ENCODE results near the gene PPP1R13B. TPM values are rescaled to one million over a fixed set of nuclear protein-coding genes. Genes with fewer than 3 reads are reported as not detected.

Gene PPP1R13B
- total RNA-seq, 2 donors from 2014 or later = 15.6 to 17.5 TPM

DNA sequence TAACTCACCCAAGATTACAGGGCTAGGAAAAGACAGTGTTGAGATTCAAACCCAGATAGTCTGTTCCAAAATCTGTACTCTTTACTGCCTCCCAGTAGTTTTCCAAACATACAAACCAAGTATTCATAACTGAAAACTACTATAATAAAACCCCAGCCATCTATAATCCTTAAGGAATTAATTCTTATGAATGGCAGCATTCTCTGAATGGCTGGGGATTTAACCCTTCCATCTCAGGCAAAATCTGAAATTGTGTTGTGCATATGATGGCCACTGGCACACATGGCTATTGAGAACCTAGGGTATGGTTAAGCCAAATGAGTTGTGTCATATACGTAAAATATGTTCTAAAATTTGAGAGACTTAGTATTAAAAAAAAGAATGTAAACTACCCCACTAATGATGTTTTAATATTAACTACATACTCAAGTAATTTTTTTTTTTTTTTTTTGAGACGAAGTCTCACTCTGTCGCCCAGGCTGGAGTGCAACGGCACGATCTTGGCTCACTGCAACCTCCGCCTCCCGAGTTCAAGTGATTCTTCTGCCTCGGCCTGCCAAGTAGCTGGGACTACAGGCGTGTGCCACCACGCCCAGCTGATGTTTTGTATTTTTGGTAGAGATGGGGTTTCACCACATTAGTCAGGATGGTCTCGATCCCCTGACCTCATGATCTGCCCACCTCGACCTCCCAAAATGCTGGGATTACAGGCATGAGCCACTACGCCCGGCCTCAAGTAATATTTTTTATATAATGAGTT is 16.7 kb downstream of the PPP1R13B start:
- no peak for TF ChIP-seq CTCF (conservative IDR thresholded peaks at IDR 0.05)
- no peak overlapping the region for H3K27ac Mint-ChIP-seq

GRCh38 chr14:103828315-103828967 is 18.9 kb downstream of the PPP1R13B start:
- no peak for TF ChIP-seq CTCF (conservative IDR thresholded peaks at IDR 0.05)
- DNase-seq = no peak
- H3K27me3 Mint-ChIP-seq (ENCODE audit: insufficient read depth) = no peaks in the 10 kb centered on the region
- H3K4me1 Mint-ChIP-seq = peaks cover 7% of the 10 kb centered on the region
- no peak overlapping the region for H3K4me3 ChIP-seq (ENCODE audit: low read length)
- no peaks in the 10 kb centered on the region for H3K36me3 Mint-ChIP-seq (ENCODE audit: low read depth)
- no peaks in the 10 kb centered on the region for H3K9me3 ChIP-seq (ENCODE audit: control insufficient read depth, low read length)
- no peak overlapping the region for H3K4me3 Mint-ChIP-seq
- no peak overlapping the region for H3K27ac Mint-ChIP-seq
- no peaks in the 10 kb centered on the region for H3K4me1 ChIP-seq (ENCODE audit: control insufficient read depth, insufficient read depth, low read length)
- no peak overlapping the region for H3K27ac ChIP-seq (ENCODE audit: low read depth, low read length)
- H3K9ac ChIP-seq (ENCODE audit: extremely low read depth, low read length, poor library complexity, severe bottlenecking) = no peak overlapping the region
- no peaks in the 10 kb centered on the region for H3K27me3 ChIP-seq (ENCODE audit: control insufficient read depth, insufficient read depth, low read length, poor library complexity, severe bottlenecking)
- no peaks in the 10 kb centered on the region for H3K9me3 Mint-ChIP-seq
- WGBS, 2 experiments (ENCODE audit: insufficient coverage in 1 of 2, insufficient read length in 1 of 2) = 93 to 94% methylated on average over 8 to 9 of the region's 9 CpGs
- no peaks in the 10 kb centered on the region for H3K36me3 ChIP-seq (ENCODE audit: control insufficient read depth, insufficient read depth, low read length)

More for the DNA sequence above, 16.7 kb downstream of the PPP1R13B start:
- Histone ChIP-seq H3K9me3 (ENCODE audit: control insufficient read depth, low read length) (no peaks in the 10 kb centered on the region), H3K4me1 (ENCODE audit: control insufficient read depth, insufficient read depth, low read length) (no peaks in the 10 kb centered on the region), H3K9ac (ENCODE audit: extremely low read depth, low read length, poor library complexity, severe bottlenecking) (no peak overlapping the region), H3K27ac (ENCODE audit: low read depth, low read length) (no peak overlapping the region), H3K4me3 (ENCODE audit: low read length) (no peak overlapping the region), H3K36me3 (ENCODE audit: control insufficient read depth, insufficient read depth, low read length) (no peaks in the 10 kb centered on the region), H3K27me3 (ENCODE audit: control insufficient read depth, insufficient read depth, low read length, poor library complexity, severe bottlenecking) (no peaks in the 10 kb centered on the region)
- H3K4me3 Mint-ChIP-seq = no peak overlapping the region
- H3K9me3 Mint-ChIP-seq = no peaks in the 10 kb centered on the region
- H3K36me3 Mint-ChIP-seq (ENCODE audit: low read depth) = no peaks in the 10 kb centered on the region
- H3K4me1 Mint-ChIP-seq = no peaks in the 10 kb centered on the region
- H3K27me3 Mint-ChIP-seq (ENCODE audit: insufficient read depth) = no peaks in the 10 kb centered on the region
- DNase-seq = peak; percentile 11
- 94 to 100% methylated on average over 4 to 11 of the region's 14 CpGs for WGBS, 2 experiments (ENCODE audit: insufficient coverage in 1 of 2, insufficient read length in 1 of 2)

GRCh38 chr14:103825101-103825500 is 22.3 kb downstream of the PPP1R13B start:
- H3K36me3 ChIP-seq (ENCODE audit: control insufficient read depth, insufficient read depth, low read length) = no peaks in the 10 kb centered on the region
- peaks cover 12% of the 10 kb centered on the region for H3K4me1 Mint-ChIP-seq

More at GRCh38 chr14:103825101-103825500, 22.3 kb downstream of the PPP1R13B start:
- Mint-ChIP-seq H3K36me3 (ENCODE audit: low read depth) (no peaks in the 10 kb centered on the region), H3K4me3 (no peak overlapping the region), H3K9me3 (no peaks in the 10 kb centered on the region), H3K27ac (peak overlapping the region; percentile 23), H3K27me3 (ENCODE audit: insufficient read depth) (no peaks in the 10 kb centered on the region)
- WGBS, 2 experiments (ENCODE audit: insufficient coverage in 1 of 2, insufficient read length in 1 of 2) = 82% methylated on average over 3 of the region's 3 CpGs; no CpG with 5 or more reads in 1 of the 2 experiments
- Histone ChIP-seq H3K4me1 (ENCODE audit: control insufficient read depth, insufficient read depth, low read length) (no peaks in the 10 kb centered on the region), H3K27me3 (ENCODE audit: control insufficient read depth, insufficient read depth, low read length, poor library complexity, severe bottlenecking) (no peaks in the 10 kb centered on the region), H3K9me3 (ENCODE audit: control insufficient read depth, low read length) (no peaks in the 10 kb centered on the region), H3K27ac (ENCODE audit: low read depth, low read length) (no peak overlapping the region), H3K9ac (ENCODE audit: extremely low read depth, low read length, poor library complexity, severe bottlenecking) (no peak overlapping the region), H3K4me3 (ENCODE audit: low read length) (peak overlapping the region; percentile 45)
- no peak for TF ChIP-seq CTCF (conservative IDR thresholded peaks at IDR 0.05)
- DNase-seq = no peak
